ENCODE data around the gene MCRIP1. TPM values are rescaled to one million over a fixed set of nuclear protein-coding genes. Genes with fewer than 3 reads are reported as not detected.

MCRIP1 gene
- total and polyA plus RNA-seq, 2 of the 13 experiments (the other 11 are each of a cell fraction or from before 2014, with no cell fraction given) = 79.7 to 84.9 TPM

DNA sequence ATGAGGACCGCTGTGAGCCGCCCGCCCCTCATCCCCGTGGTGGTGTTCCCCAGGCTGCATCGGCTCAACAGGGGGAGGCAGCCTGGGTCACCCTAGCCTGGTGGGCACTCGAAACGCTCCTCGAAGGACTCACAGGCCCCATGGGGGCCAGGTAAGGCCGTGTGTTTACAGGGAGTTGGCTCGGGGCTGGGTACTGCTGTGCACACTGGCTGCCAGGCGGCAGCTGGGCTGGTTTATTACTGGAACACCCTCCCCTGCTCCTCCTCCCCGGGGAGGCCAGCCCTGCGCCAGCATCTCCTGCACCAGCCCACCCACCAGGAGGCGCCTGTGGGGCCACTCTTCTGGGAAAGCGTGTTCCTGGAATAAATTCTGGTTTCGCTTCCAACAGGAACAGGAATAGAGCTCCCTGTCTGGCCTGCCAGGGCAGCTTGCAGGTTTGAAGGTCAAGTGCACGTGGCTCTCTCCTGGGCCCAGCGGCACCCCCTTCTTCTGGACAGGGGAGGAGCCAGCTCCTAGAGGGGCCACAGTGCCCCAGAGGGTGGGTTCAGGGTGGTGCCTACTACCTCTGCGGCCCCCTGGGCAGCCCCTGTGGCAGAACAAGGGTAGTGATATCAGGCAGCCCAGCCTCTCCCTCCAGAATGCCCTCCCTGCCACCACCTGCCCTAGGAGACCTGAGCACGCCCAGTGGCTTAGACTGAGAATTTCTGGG, 11.3 kb downstream of the MCRIP1 start (continued):
- TF ChIP-seq, protein P1, sequence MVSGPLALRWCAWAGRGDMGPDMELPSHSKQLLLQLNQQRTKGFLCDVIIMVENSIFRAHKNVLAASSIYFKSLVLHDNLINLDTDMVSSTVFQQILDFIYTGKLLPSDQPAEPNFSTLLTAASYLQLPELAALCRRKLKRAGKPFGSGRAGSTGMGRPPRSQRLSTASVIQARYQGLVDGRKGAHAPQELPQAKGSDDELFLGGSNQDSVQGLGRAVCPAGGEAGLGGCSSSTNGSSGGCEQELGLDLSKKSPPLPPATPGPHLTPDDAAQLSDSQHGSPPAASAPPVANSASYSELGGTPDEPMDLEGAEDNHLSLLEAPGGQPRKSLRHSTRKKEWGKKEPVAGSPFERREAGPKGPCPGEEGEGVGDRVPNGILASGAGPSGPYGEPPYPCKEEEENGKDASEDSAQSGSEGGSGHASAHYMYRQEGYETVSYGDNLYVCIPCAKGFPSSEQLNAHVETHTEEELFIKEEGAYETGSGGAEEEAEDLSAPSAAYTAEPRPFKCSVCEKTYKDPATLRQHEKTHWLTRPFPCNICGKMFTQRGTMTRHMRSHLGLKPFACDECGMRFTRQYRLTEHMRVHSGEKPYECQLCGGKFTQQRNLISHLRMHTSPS (CRISPR knock-in tag; IDR thresholded peaks at IDR 0.05; ENCODE audit: low read depth) = peak; percentile 59; the same call in 1 of the 2 replicates
- TF ChIP-seq, protein P2, sequence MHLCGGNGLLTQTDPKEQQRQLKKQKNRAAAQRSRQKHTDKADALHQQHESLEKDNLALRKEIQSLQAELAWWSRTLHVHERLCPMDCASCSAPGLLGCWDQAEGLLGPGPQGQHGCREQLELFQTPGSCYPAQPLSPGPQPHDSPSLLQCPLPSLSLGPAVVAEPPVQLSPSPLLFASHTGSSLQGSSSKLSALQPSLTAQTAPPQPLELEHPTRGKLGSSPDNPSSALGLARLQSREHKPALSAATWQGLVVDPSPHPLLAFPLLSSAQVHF (CRISPR knock-in tag; IDR thresholded peaks at IDR 0.05) = no peak
- TF ChIP-seq ZNF460 (CRISPR knock-in tag; IDR thresholded peaks at IDR 0.05; ENCODE audit: borderline replicate concordance) (no peak), ZBTB8A (CRISPR knock-in tag; IDR thresholded peaks at IDR 0.05; ENCODE audit: borderline replicate concordance, low read depth) (no peak), RFX5 (IDR thresholded peaks at IDR 0.05; ENCODE audit: low read depth, low read length) (no peak), ZNF350 (CRISPR knock-in tag; IDR thresholded peaks at IDR 0.05; ENCODE audit: borderline replicate concordance, low read depth) (no peak), ZNF296 (CRISPR knock-in tag; conservative IDR thresholded peaks at IDR 0.05) (no peak), XBP1 (CRISPR knock-in tag; IDR thresholded peaks at IDR 0.05) (no peak), KDM4B (CRISPR knock-in tag; IDR thresholded peaks at IDR 0.05) (no peak; the same call in 1 of the 2 replicates), NCOA1 (CRISPR knock-in tag; IDR thresholded peaks at IDR 0.05) (no peak), ZSCAN21 (CRISPR knock-in tag; IDR thresholded peaks at IDR 0.05; ENCODE audit: borderline replicate concordance) (no peak), ZNF354B (CRISPR knock-in tag; IDR thresholded peaks at IDR 0.05) (no peak), NR2F6 (IDR thresholded peaks at IDR 0.05) (0 out of 2 replicates have a peak, but pooled peaks have one; percentile 13), NR2F6 (CRISPR knock-in tag; IDR thresholded peaks at IDR 0.05) (no peak), RARG (CRISPR knock-in tag; IDR thresholded peaks at IDR 0.05; ENCODE audit: low read depth) (no peak), NFE2L1 (CRISPR knock-in tag; IDR thresholded peaks at IDR 0.05; ENCODE audit: borderline replicate concordance) (no peak), FOXP1 (IDR thresholded peaks at IDR 0.05) (no peak), FOXP1 (CRISPR knock-in tag; IDR thresholded peaks at IDR 0.05) (no peak), AGO2 (optimal IDR thresholded peaks at IDR 0.05; ENCODE audit: low read depth, low read length) (peak; percentile 96), NR3C1 (CRISPR knock-in tag; IDR thresholded peaks at IDR 0.05) (no peak), PAX8 (CRISPR knock-in tag; IDR thresholded peaks at IDR 0.05; ENCODE audit: borderline replicate concordance) (no peak)
- TF ChIP-seq, protein P3, sequence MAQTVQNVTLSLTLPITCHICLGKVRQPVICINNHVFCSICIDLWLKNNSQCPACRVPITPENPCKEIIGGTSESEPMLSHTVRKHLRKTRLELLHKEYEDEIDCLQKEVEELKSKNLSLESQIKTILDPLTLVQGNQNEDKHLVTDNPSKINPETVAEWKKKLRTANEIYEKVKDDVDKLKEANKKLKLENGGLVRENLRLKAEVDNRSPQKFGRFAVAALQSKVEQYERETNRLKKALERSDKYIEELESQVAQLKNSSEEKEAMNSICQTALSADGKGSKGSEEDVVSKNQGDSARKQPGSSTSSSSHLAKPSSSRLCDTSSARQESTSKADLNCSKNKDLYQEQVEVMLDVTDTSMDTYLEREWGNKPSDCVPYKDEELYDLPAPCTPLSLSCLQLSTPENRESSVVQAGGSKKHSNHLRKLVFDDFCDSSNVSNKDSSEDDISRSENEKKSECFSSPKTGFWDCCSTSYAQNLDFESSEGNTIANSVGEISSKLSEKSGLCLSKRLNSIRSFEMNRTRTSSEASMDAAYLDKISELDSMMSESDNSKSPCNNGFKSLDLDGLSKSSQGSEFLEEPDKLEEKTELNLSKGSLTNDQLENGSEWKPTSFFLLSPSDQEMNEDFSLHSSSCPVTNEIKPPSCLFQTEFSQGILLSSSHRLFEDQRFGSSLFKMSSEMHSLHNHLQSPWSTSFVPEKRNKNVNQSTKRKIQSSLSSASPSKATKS (CRISPR knock-in tag; IDR thresholded peaks at IDR 0.05) = no peak
- TF ChIP-seq, protein P4, sequence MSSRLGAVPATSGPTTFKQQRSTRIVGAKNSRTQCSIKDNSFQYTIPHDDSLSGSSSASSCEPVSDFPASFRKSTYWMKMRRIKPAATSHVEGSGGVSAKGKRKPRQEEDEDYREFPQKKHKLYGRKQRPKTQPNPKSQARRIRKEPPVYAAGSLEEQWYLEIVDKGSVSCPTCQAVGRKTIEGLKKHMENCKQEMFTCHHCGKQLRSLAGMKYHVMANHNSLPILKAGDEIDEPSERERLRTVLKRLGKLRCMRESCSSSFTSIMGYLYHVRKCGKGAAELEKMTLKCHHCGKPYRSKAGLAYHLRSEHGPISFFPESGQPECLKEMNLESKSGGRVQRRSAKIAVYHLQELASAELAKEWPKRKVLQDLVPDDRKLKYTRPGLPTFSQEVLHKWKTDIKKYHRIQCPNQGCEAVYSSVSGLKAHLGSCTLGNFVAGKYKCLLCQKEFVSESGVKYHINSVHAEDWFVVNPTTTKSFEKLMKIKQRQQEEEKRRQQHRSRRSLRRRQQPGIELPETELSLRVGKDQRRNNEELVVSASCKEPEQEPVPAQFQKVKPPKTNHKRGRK (CRISPR knock-in tag; IDR thresholded peaks at IDR 0.05) = no peak
- TF ChIP-seq, protein P5, sequence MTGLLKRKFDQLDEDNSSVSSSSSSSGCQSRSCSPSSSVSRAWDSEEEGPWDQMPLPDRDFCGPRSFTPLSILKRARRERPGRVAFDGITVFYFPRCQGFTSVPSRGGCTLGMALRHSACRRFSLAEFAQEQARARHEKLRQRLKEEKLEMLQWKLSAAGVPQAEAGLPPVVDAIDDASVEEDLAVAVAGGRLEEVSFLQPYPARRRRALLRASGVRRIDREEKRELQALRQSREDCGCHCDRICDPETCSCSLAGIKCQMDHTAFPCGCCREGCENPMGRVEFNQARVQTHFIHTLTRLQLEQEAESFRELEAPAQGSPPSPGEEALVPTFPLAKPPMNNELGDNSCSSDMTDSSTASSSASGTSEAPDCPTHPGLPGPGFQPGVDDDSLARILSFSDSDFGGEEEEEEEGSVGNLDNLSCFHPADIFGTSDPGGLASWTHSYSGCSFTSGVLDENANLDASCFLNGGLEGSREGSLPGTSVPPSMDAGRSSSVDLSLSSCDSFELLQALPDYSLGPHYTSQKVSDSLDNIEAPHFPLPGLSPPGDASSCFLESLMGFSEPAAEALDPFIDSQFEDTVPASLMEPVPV (CRISPR knock-in tag; IDR thresholded peaks at IDR 0.05) = no peak
